Endothelial cell of umbilical vein (primary cell): ENCODE results near the gene RELL1. TPM values are rescaled to one million over a fixed set of nuclear protein-coding genes. Genes with fewer than 3 reads are reported as not detected.

Experiments used
- BruUV-seq: library from RNA; stranded (reverse); fragments of 400-500 nt; replicated peaks from 2 replicates; lab custom pipeline; 2021; lab: Mats Ljungman, UMichigan
- CTCF ChIA-PET: fragments of 300-600, 350-600 bp; sonication (Branson Sonifier 250); formaldehyde crosslinking; loops from one replicate; lab custom pipeline; 2021; ENCODE audit warnings: antibody characterized with exemption, inconsistent platforms; lab: Charles Lee
- POLR2A ChIA-PET: fragments of 300-600, 350-600 bp; sonication (Branson Sonifier 250); formaldehyde crosslinking; loops from one replicate; lab custom pipeline; 2021; ENCODE audit warnings: antibody characterized with exemption, inconsistent platforms; lab: Charles Lee
- DNase-seq: peaks from one replicate; pipeline ENCODE4 v3.0.0-alpha.2; 2011; ENCODE audit warnings: low read depth, low spot score
- FAIRE-seq: peaks from 2 replicates; lab custom pipeline; 2011; peaks lifted over from hg19 to GRCh38; lab: Jason Lieb, UNC
- H2AFZ ChIP-seq: 2 replicates; pipeline ENCODE4 v1.6.0; 2012; ENCODE audit warnings: low read depth, low read length, control low read depth, inconsistent platforms
- H3K27ac ChIP-seq: 2 replicates; pipeline ENCODE4 v1.5.1; 2011; ENCODE audit warnings: low read depth, mild to moderate bottlenecking, control low read depth, low read length, moderate library complexity; ENCODE audit not compliant: insufficient read depth
- H3K27me3 ChIP-seq, 2 experiments: 2 replicates each; pipeline versions ENCODE4 v1.6.0 to v1.6.1; 2011; ENCODE audit warnings: low read length in 2 of 2, mixed read lengths in 1 of 2; ENCODE audit not compliant: control insufficient read depth in 2 of 2, insufficient read depth in 2 of 2
- H3K36me3 ChIP-seq, 2 experiments: 2 replicates in 1 of 2; 3 replicates in 1 of 2; pipeline ENCODE4 v1.5.1; 2011; ENCODE audit warnings: low read length in 2 of 2, mild to moderate bottlenecking in 1 of 2, moderate library complexity in 1 of 2; ENCODE audit not compliant: control insufficient read depth in 2 of 2, insufficient read depth in 2 of 2; ENCODE audit errors: extremely low read depth in 1 of 2
- H3K4me1 ChIP-seq: 3 replicates; pipeline ENCODE4 v1.5.1; 2011; ENCODE audit warnings: mild to moderate bottlenecking, low read length; ENCODE audit not compliant: control insufficient read depth, insufficient read depth; ENCODE audit errors: extremely low read depth
- H3K4me2 ChIP-seq: 2 replicates; pipeline ENCODE4 v1.6.1; 2011; ENCODE audit warnings: low read length, control low read depth, mixed read lengths; ENCODE audit not compliant: insufficient read depth
- H3K4me3 ChIP-seq, 3 experiments: fragments of 200-600 bp in 1 of 3; sonication (generic), shearing (Covaris generic) in 1 of 3; replicated peaks in 1 of 3; 2 replicates each; pipeline ENCODE4 v1.5.1; 2011 to 2016; ENCODE audit warnings: control low read depth in 3 of 3, low read length in 3 of 3, mild to moderate bottlenecking in 2 of 3, inconsistent platforms in 1 of 3, low read depth in 1 of 3, moderate library complexity in 1 of 3; ENCODE audit not compliant: insufficient read depth in 1 of 3
- H3K79me2 ChIP-seq: 2 replicates; pipeline ENCODE4 v1.6.0; 2012; ENCODE audit warnings: low read length, inconsistent platforms; ENCODE audit not compliant: control insufficient read depth, insufficient read depth
- H3K9ac ChIP-seq: replicated peaks from 2 replicates; pipeline ENCODE3; 2011; ENCODE audit warnings: low read length, control low read depth; ENCODE audit not compliant: insufficient read depth; ENCODE audit errors: extremely low read depth
- H3K9me1 ChIP-seq: replicated peaks from 3 replicates; pipeline ENCODE4 v1.6.0; 2011; ENCODE audit warnings: mild to moderate bottlenecking, low read length; ENCODE audit not compliant: control insufficient read depth, insufficient read depth; ENCODE audit errors: extremely low read depth
- H3K9me3 ChIP-seq: replicated peaks from 2 replicates; pipeline ENCODE4 v1.5.1; 2012; ENCODE audit warnings: low read length, inconsistent platforms; ENCODE audit not compliant: control insufficient read depth, insufficient read depth
- H4K20me1 ChIP-seq: replicated peaks from 2 replicates; pipeline ENCODE3; 2011; ENCODE audit warnings: mild to moderate bottlenecking, low read length; ENCODE audit not compliant: control insufficient read depth, insufficient read depth; ENCODE audit errors: extremely low read depth
- FOS ChIP-seq: IDR thresholded peaks from 2 replicates; pipeline ENCODE4 v1.6.1; 2011; ENCODE audit warnings: mild to moderate bottlenecking, low read length, moderate library complexity, borderline replicate concordance; ENCODE audit not compliant: insufficient read depth
- GATA2 ChIP-seq: IDR thresholded peaks from 2 replicates; pipeline ENCODE4 v1.7.0; 2011; ENCODE audit warnings: low read depth, mild to moderate bottlenecking, moderate library complexity, mixed read lengths, low read length; ENCODE audit not compliant: insufficient read length, insufficient read depth
- JUN ChIP-seq: IDR thresholded peaks from 2 replicates; pipeline ENCODE4 v1.6.1; 2011; ENCODE audit warnings: borderline replicate concordance, low read depth; ENCODE audit not compliant: insufficient read length, insufficient read depth
- MYC ChIP-seq: IDR thresholded peaks from one replicate; pipeline ENCODE4 v1.6.1; 2011; ENCODE audit warnings: mild to moderate bottlenecking, low read depth, low read length
- POLR2A ChIP-seq: IDR thresholded peaks from 2 replicates; pipeline ENCODE4 v1.6.1; 2012; ENCODE audit warnings: low read depth, mild to moderate bottlenecking, control low read depth, low read length
- POLR2AphosphoS5 ChIP-seq: IDR thresholded peaks from 2 replicates; pipeline ENCODE4 v1.6.1; 2012; ENCODE audit warnings: low read depth, mild to moderate bottlenecking, control low read depth, low read length, moderate library complexity; ENCODE audit not compliant: insufficient read depth
- dilution Hi-C: fragments of 300-500 bp; cut with MboI; formaldehyde crosslinking; loops from one replicate; pipeline ENCODE4 v1.15.0; 2019; ENCODE audit warnings: low sequenced_read_pairs; ENCODE audit not compliant: extremely low pct_ligation_motif_present
- intact Hi-C: fragments of 100-400 bp; cut with micrococcal nuclease; formaldehyde crosslinking; loops from one replicate; pipeline ENCODE4 v1.10.0; 2022
- polyA plus RNA-seq, 4 experiments: library from polyadenylated mRNA; depleted of rRNA in 3 of 4; stranded (reverse) in 3 of 4; unstranded in 1 of 4; fragments of >200 nt; gene quantifications; 2 replicates each; pipeline versions ENCODE4 v1.2.1 to v1.2.3, GENCODE V29; 2011 to 2012; ENCODE audit warnings: missing spikeins in 1 of 4
- total RNA-seq: library from RNA; stranded (reverse); gene quantifications from 2 replicates; pipeline ENCODE4 v1.2.3, GENCODE V29; 2021

RELL1 gene
- total and polyA plus RNA-seq, 2 donors (not counting 3 experiments of a cell fraction or from before 2014, with no cell fraction given) = 20.8 to 91.7 TPM

DNA sequence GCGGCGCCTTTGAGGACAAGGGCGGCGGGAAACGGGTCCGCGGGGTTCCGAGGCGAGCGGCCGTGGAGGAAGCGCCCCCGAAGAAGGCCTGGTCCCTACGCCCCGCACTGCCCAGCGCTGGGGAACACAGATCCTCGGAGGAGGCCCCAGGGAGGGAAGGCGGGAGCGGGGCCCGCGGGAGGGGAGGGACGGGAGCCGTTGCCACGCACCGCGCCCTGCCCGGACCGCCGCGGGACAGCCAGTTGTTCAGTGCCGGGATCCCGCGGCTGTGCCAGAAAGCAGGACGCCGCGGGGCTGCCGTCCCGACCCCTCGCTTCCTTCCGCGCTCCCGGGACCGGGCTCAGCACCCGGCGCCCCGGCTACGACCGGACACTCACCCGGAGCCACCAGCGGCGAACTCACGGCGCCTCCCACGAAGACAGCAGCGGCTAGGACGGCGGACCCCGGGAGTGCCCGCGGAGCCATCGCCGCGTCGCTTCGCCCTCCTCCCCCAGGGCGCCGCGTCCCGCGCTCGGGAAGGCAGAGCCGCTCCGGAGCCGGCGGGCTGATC, 278 bp downstream of the RELL1 start:
- intact Hi-C loops (loop anchor here (1.0 to 5.0 kb wide), 5 partner anchors 12 to 291 kb away; no protein-coding TSS in a partner anchor), dilution Hi-C loops (no loop called here)
- Histone ChIP-seq H3K4me2 (peak overlapping the region; percentile 80), H3K36me3 (no peaks in the 10 kb centered on the region), H3K9ac (peak overlapping the region; percentile 93), H2AFZ (peak overlapping the region; percentile 78), H3K27me3 (no peaks in the 10 kb centered on the region), H3K9me1 (peaks cover 2% of the 10 kb centered on the region), H3K4me3 (peak overlapping the region; percentile 68 to 95 (median 86)), H3K79me2 (peaks cover 49% of the 10 kb centered on the region), H3K9me3 (no peaks in the 10 kb centered on the region), H4K20me1 (peaks cover 3% of the 10 kb centered on the region), H3K4me1 (peaks cover 24% of the 10 kb centered on the region), H3K27ac (peak overlapping the region; percentile 79)
- DNase-seq = no peak
- CTCF ChIA-PET = interaction anchor here (0.6 to 1.4 kb wide), 10 partner anchors 9 to 349 kb away, joined by 3 to 18 read pairs (median 5); no protein-coding TSS in a partner anchor
- POLR2A ChIA-PET = interaction anchor here (0.6 to 1.4 kb wide), 6 partner anchors 12 to 1341 kb away, joined by 4 to 19 read pairs (median 6); no protein-coding TSS in a partner anchor
- no peak for FAIRE-seq
- no TSS peak for BruUV-seq
- no peak for TF ChIP-seq GATA2
- peak; percentile 88 for TF ChIP-seq POLR2A
- peak; percentile 84 for TF ChIP-seq POLR2AphosphoS5
- no peak for TF ChIP-seq MYC
- TF ChIP-seq FOS = no peak

DNA sequence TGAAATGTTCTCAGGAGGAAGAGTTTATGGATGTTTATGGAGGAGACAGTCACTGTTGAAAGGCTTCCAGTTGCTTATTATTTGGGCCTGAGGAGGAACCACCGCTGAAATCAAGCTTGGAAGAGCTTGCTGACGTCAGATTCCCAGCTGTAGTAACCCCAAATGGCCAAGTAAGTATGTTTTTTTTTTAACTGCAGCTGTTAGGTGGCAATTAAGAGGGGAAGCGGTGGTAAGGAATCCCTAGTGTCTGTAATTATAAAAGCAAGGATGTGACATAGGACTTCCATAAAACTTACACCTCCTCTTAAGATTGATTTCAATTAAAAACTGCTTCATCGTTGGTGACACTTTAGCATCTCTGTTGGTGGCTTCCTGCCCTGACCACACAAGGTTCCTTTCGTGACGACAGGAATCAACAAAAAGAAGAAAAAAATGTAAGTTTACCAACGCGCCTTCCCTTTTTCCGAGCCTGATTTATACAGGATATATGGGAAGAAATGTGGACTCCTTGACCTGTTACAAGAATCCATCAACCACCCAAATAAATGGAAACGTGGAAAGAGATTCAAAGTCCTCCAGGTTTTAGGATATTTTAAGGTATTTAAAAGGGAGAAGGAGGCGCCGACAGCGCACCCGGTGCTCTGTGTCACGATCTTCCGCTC, 884 bp downstream of the RELL1 start:
- peak overlapping the region; percentile 79 for H3K27ac ChIP-seq
- DNase-seq (peak; percentile 54), FAIRE-seq (peak; percentile 50)
- H3K9ac ChIP-seq = peak overlapping the region; percentile 93
- dilution Hi-C loops (no loop called here), intact Hi-C loops (loop anchor here (5.0 kb wide), 1 partner anchor 292 kb away; no protein-coding TSS in a partner anchor)
- no peak for TF ChIP-seq JUN
- no peak for TF ChIP-seq POLR2A
- BruUV-seq = TSS peak; percentile 77
- peak overlapping the region; percentile 68 to 95 (median 86) for H3K4me3 ChIP-seq
- no peaks in the 10 kb centered on the region for H3K27me3 ChIP-seq
- H3K79me2 ChIP-seq = peaks cover 53% of the 10 kb centered on the region
- ChIA-PET POLR2A (interaction anchor here (0.8 kb wide), 1 partner anchor 18 kb away, joined by 3 read pairs; no protein-coding TSS in a partner anchor), CTCF (interaction anchor here (0.9 to 3.9 kb wide), 4 partner anchors 11 to 82 kb away, joined by 3 to 38 read pairs (median 4); no protein-coding TSS in a partner anchor)
- no peaks in the 10 kb centered on the region for H3K36me3 ChIP-seq
- H3K9me3 ChIP-seq = no peaks in the 10 kb centered on the region
- H2AFZ ChIP-seq = peak overlapping the region; percentile 78
- peaks cover 2% of the 10 kb centered on the region for H3K9me1 ChIP-seq
- H4K20me1 ChIP-seq = peaks cover 3% of the 10 kb centered on the region
- peak overlapping the region; percentile 80 for H3K4me2 ChIP-seq
- H3K4me1 ChIP-seq = peaks cover 24% of the 10 kb centered on the region
